GM12878 (cell line): ENCODE results near the gene ZNF17. TPM values are rescaled to one million over a fixed set of nuclear protein-coding genes. Genes with fewer than 3 reads are reported as not detected.

Source experiments
- ASH2L ChIP-seq: fragments of 300-600, 200-600 bp; sonication (generic); IDR thresholded peaks from 2 replicates; pipeline ENCODE4 v1.6.1; 2017; ENCODE audit warnings: low read depth, mild to moderate bottlenecking, borderline replicate concordance
- CBFB ChIP-seq: IDR thresholded peaks from 2 replicates; pipeline ENCODE4 v1.6.1; 2016; ENCODE audit warnings: antibody characterized with exemption, low read depth
- CEBPZ ChIP-seq: fragments of 150-350 bp; IDR thresholded peaks from 2 replicates; pipeline ENCODE4 v1.6.1; 2016; ENCODE audit warnings: low read depth, low read length
- CHD1 ChIP-seq: IDR thresholded peaks from 2 replicates; pipeline ENCODE4 v1.6.1; 2012; ENCODE audit warnings: low read depth, low read length, improper control_type of control experiment
- CREM ChIP-seq: IDR thresholded peaks from 2 replicates; pipeline ENCODE4 v1.6.1; 2014; ENCODE audit warnings: antibody characterized with exemption, low read depth
- CUX1 ChIP-seq: IDR thresholded peaks from 2 replicates; pipeline ENCODE4 v1.6.1; 2012; ENCODE audit warnings: improper control_type of control experiment, low read depth, low read length; ENCODE audit not compliant: insufficient replicate concordance
- EP300 ChIP-seq, 2 experiments: fragments of 150-350 bp in 1 of 2; IDR thresholded peaks; 2 replicates each; pipeline ENCODE4 v1.6.1; 2011 to 2012; ENCODE audit warnings: low read depth in 2 of 2, low read length in 2 of 2, borderline replicate concordance in 1 of 2, improper control_type of control experiment in 1 of 2, inconsistent platforms in 1 of 2; ENCODE audit not compliant: control insufficient read depth in 1 of 2
- GATAD2B ChIP-seq: fragments of 450-650 bp; conservative IDR thresholded peaks from 2 replicates; pipeline ENCODE4 v1.6.1; 2017; ENCODE audit warnings: low read depth, mild to moderate bottlenecking, moderate library complexity
- HDAC6 ChIP-seq: fragments of 200-600 bp; sonication (generic); IDR thresholded peaks from one replicate; pipeline ENCODE4 v1.8.0; 2017; ENCODE audit warnings: antibody characterized with exemption; ENCODE audit not compliant: unreplicated experiment
- JUNB ChIP-seq: IDR thresholded peaks from 2 replicates; pipeline ENCODE4 v1.6.1; 2016; ENCODE audit warnings: antibody characterized with exemption, mild to moderate bottlenecking
- JUND ChIP-seq: IDR thresholded peaks from 2 replicates; pipeline ENCODE4 v1.6.1; 2012; ENCODE audit warnings: low read depth, mild to moderate bottlenecking, low read length, improper control_type of control experiment, moderate library complexity
- KAT2A ChIP-seq: conservative IDR thresholded peaks from 2 replicates; pipeline ENCODE4 v1.6.1; 2011; ENCODE audit warnings: low read depth, low read length; ENCODE audit not compliant: control insufficient read depth
- NFYB ChIP-seq: IDR thresholded peaks from 2 replicates; pipeline ENCODE4 v1.6.1; 2011; ENCODE audit warnings: low read depth, mild to moderate bottlenecking, low read length, improper control_type of control experiment, moderate library complexity; ENCODE audit not compliant: insufficient read depth
- NR2C2 ChIP-seq: IDR thresholded peaks from 2 replicates; pipeline ENCODE4 v1.6.1; 2011; ENCODE audit warnings: borderline replicate concordance, low read depth; ENCODE audit not compliant: control insufficient read depth, insufficient read length
- POLR2A ChIP-seq: IDR thresholded peaks from 2 replicates; pipeline ENCODE4 v1.6.1; 2011; ENCODE audit warnings: low read depth, mild to moderate bottlenecking, low read length
- POLR2AphosphoS2 ChIP-seq: IDR thresholded peaks from 2 replicates; pipeline ENCODE4 v1.6.1; 2011; ENCODE audit warnings: low read depth, mild to moderate bottlenecking, low read length, improper control_type of control experiment, moderate library complexity
- SIX5 ChIP-seq: IDR thresholded peaks from 2 replicates; pipeline ENCODE4 v1.6.1; 2011; ENCODE audit warnings: mild to moderate bottlenecking, low read depth, low read length, moderate library complexity; ENCODE audit not compliant: severe bottlenecking
- TARDBP ChIP-seq: IDR thresholded peaks from 2 replicates; pipeline ENCODE4 v1.6.1; 2016; ENCODE audit warnings: borderline replicate concordance
- TBL1XR1 ChIP-seq: IDR thresholded peaks from 2 replicates; pipeline ENCODE4 v1.6.1; 2012; ENCODE audit warnings: low read depth, low read length, improper control_type of control experiment
- YY1 ChIP-seq: IDR thresholded peaks from 2 replicates; pipeline ENCODE4 v1.6.1; 2011; ENCODE audit warnings: low read depth, mild to moderate bottlenecking, low read length
- polyA plus RNA-seq, 11 experiments: library from polyadenylated mRNA; depleted of rRNA in 4 of 11; unstranded in 6 of 11; stranded (reverse) in 5 of 11; fragments of >200 nt; fragmentation: Nextera tagmentation in 4 of 11; fragmentation: Illumina TruSeq in 1 of 11; extraction: Ambion mirVana in 4 of 11; extraction: Trizol in 1 of 11; gene quantifications; 1 replicate in 1 of 11; 2 replicates in 10 of 11; pipeline versions ENCODE4 v1.2.1 to v1.2.3, GENCODE V29; 2011 to 2016; ENCODE audit warnings: inconsistent platforms in 2 of 11, missing spikeins in 2 of 11, low read depth in 1 of 11
- total RNA-seq, 4 experiments: library from RNA; depleted of rRNA in 3 of 4; stranded (reverse); fragments of >200 nt in 3 of 4; fragmentation: Illumina TruSeq in 1 of 4; extraction: Trizol in 1 of 4; gene quantifications; 2 replicates each; pipeline versions ENCODE4 v1.2.1 to v1.2.3, GENCODE V29; 2013 to 2021

Gene ZNF17
- total and polyA plus RNA-seq, 10 of the 15 experiments (the other 5 are each of a cell fraction or from before 2014, with no cell fraction given) = 4.4 to 11.3 (median 7.8) TPM

GRCh38 chr19:57435062-57435978, 24.4 kb downstream of the ZNF17 start, which contains the start of gene ZNF749 (continued):
- TF ChIP-seq POLR2AphosphoS2 (no peak), CHD1 (no peak), CREM (peak; percentile 97), GATAD2B (peak; percentile 67; the same call in 1 of the 2 replicates), POLR2A (peak; percentile 71), JUNB (no peak), HDAC6 (no peak), SIX5 (peak; percentile 97), TARDBP (peak; percentile 94), CUX1 (no peak), ASH2L (no peak), TBL1XR1 (no peak), KAT2A (no peak), JUND (no peak), EP300 (IDR thresholded peaks at IDR 0.05; ENCODE audit: borderline replicate concordance in 1 of 2, control insufficient read depth in 1 of 2, low read depth in 2 of 2, low read length in 2 of 2) (no peak), NFYB (peak; percentile 67; the same call in 1 of the 2 replicates), YY1 (peak; percentile 73), CBFB (peak; percentile 44; the same call in 1 of the 2 replicates), NR2C2 (no peak), CEBPZ (no peak)
